ENCODE results near the gene NOTCH1.
"Not testable (repeated sequence)": the region's sequence is repeated elsewhere in the genome, so short reads cannot be mapped to it uniquely, and the experiment has no call there.

Gene NOTCH1

DNA sequence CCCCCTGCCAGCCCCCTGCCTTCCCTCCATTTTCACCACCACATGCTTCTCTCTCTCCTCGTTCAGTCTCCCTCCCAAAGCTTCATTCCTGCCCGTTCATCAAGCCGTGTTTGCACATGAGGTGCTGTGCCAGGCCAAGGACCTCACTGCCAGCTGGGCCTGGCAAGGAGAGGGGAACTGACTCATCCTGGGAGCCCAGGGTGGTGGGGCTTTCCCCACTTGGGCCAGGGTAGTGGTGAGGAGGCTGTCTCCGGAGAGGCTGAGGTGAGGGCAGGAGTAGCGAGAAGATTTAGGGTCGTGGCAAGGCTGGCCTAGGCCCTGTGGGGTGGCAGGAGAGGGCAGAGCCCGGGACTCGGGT is 30.4 kb upstream of the NOTCH1 start:
- Histone ChIP-seq H3K4me1 (ENCODE audit: control insufficient read depth in 1 of 2, insufficient read depth in 2 of 2, low read length in 2 of 2) (peaks cover 0 to 8% of the 10 kb centered on the region in 2 donors), H3K27ac (ENCODE audit: low read length) (no peak overlapping the region), H3K4me3 (ENCODE audit: low read depth in 1 of 2, low read length in 2 of 2) (no peak overlapping the region), H3K27me3 (ENCODE audit: low read depth, low read length) (no peaks in the 10 kb centered on the region), H3K36me3 (ENCODE audit: control insufficient read depth in 1 of 2, insufficient read depth in 2 of 2, low read length in 2 of 2) (no peaks in the 10 kb centered on the region), H3K9me3 (ENCODE audit: control insufficient read depth in 1 of 2, low read length in 2 of 2) (no peaks in the 10 kb centered on the region)

DNA sequence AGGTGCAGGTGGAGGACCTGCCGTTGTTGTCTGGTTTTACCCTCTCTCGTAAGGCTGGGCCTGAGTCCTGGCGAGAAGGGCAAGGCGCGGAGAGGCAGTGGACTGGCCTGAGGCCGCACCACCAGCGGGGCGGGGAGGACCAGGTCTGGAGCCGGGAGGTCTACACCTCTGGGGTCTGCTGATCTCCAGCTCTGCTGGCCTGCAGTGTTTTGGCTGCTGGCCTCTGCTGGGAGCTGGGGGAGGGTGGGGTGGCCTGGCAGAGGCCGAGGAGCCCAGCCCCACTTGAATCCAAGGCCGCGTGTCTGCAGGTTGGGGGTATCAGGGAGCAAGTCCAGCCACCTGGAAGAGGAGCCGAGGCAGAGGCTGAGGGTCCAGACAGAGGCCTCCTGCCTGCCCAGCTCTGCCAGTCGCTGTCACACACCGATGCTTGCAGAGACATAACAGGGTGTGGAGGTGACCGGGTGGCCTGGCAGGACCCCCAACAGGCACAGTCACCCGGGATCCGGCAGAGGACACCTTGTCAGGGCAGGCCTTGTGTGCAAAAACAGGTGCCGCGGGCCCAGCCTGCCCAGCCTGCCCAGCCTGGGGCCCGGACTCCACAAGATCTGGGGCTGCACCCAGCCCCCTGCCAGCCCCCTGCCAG is 29.9 kb upstream of the NOTCH1 start:
- Histone ChIP-seq H3K4me3 (ENCODE audit: low read depth in 1 of 2, low read length in 2 of 2) (no peak overlapping the region), H3K36me3 (ENCODE audit: control insufficient read depth in 1 of 2, insufficient read depth in 2 of 2, low read length in 2 of 2) (no peaks in the 10 kb centered on the region), H3K4me1 (ENCODE audit: control insufficient read depth in 1 of 2, insufficient read depth in 2 of 2, low read length in 2 of 2) (peaks cover 0 to 8% of the 10 kb centered on the region in 2 donors), H3K9me3 (ENCODE audit: control insufficient read depth in 1 of 2, low read length in 2 of 2) (no peaks in the 10 kb centered on the region), H3K27me3 (ENCODE audit: low read depth, low read length) (no peaks in the 10 kb centered on the region), H3K27ac (ENCODE audit: low read length) (no peak overlapping the region)

DNA sequence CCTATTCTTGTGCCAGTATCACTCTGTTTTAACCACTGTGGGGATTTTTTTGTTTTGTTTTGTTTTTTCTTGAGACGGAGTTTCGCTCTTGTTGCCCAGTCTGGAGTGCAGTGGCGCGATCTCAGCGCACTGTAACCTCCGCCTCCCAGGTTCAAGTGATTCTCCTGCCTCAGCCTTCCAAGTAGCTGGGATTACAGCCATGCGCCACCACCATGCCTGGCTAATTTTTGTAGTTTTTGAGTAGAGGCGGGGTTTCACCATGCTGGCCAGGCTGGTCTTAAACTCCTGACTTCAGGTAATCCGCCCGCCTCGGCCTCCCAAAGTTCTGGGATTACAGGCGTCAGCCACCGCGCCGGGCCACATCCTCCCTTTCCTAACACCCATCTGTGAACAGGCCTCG is 28.8 kb upstream of the NOTCH1 start:
- not testable (repeated sequence) for H3K4me3 ChIP-seq (ENCODE audit: low read depth in 1 of 2, low read length in 2 of 2); H3K27ac ChIP-seq (ENCODE audit: low read length); H3K36me3 ChIP-seq (ENCODE audit: control insufficient read depth in 1 of 2, insufficient read depth in 2 of 2, low read length in 2 of 2); H3K9me3 ChIP-seq (ENCODE audit: control insufficient read depth in 1 of 2, low read length in 2 of 2); H3K4me1 ChIP-seq (ENCODE audit: control insufficient read depth in 1 of 2, insufficient read depth in 2 of 2, low read length in 2 of 2); H3K27me3 ChIP-seq (ENCODE audit: low read depth, low read length)

DNA sequence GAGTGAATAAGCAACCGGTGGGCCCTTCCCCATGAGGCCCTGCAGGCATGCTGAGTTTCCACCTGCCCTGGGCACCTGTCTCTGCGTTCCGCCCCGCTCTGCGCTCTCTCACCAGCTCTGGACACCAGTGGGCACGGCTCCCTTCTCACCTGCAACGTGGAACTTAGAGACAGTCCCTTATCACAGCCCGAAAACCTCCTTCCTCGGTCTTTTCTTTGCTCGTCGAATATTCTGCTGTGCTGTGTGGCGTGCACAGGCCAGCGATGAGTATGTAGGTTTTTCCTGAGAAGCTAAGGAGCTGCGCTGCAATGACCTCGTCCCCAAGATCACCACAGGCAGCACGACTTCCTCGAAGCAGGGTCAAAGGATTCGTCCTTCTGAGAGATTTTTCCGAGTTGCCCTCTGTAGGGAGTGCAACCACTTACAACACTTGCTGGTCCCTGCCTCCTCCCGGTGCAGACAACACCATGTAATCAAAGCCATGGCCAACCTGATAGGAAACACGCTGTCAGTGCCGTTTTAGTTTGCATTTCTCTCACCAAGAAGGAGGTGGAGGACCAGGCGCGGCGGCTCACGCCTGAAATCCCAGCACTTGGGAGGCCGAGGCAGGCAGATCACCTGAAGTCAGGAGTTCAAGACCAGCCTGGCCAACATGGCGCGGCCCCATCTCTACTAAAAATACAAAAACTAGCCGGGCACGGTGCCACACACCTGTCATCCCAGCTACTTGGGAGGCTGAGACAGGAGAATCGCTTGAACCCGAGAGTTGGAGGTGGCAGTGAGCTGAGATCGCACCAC is 27.2 kb upstream of the NOTCH1 start:
- Histone ChIP-seq H3K36me3 (ENCODE audit: control insufficient read depth in 1 of 2, insufficient read depth in 2 of 2, low read length in 2 of 2) (no peaks in the 10 kb centered on the region), H3K27me3 (ENCODE audit: low read depth, low read length) (no peaks in the 10 kb centered on the region), H3K4me1 (ENCODE audit: control insufficient read depth in 1 of 2, insufficient read depth in 2 of 2, low read length in 2 of 2) (peaks cover 0 to 22% of the 10 kb centered on the region in 2 donors), H3K27ac (ENCODE audit: low read length) (no peak overlapping the region), H3K9me3 (ENCODE audit: control insufficient read depth in 1 of 2, low read length in 2 of 2) (no peaks in the 10 kb centered on the region), H3K4me3 (ENCODE audit: low read depth in 1 of 2, low read length in 2 of 2) (no peak overlapping the region)

DNA sequence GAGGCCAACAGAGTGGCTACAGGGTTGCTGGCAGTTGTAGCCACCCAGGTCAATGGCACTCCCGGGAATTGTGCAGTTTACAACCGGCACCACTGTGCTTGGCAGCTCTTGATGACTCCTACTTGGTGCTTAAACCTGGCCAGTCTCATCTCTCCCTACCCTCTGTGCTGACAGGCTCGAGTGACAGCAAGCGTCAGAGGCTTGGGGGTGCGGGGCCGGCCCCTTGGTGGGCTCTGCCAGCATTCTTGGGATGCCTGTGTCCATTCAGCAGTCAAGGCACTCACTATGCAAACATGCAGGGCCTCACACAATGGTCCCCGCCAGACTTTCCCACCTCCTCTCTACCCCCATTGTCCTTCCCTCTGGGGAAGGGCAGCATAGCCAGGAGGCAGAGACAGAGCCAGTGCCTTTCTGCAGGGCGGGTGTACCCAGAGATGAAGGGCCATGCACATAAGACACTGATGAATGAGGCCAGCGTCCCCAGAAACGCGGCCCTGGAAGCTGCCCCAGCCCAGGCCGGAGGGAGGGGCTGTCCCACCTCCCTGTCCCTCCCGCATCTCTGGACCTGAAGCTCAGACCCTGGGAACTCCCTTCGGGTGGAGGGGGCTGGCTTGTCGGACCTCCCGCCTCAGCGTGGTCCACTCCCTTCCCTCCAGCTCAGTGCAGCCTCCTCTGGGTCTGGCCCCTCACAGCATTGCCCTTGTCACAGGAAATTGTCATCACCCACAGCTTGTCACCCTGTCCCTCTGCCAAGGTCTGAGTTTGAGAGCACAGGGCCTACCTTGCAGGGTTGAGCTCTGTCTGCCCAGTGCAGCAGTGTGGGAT is 26.4 kb upstream of the NOTCH1 start:
- H3K36me3 ChIP-seq (ENCODE audit: control insufficient read depth in 1 of 2, insufficient read depth in 2 of 2, low read length in 2 of 2): no peaks in the 10 kb centered on the region
- no peaks in the 10 kb centered on the region for H3K9me3 ChIP-seq (ENCODE audit: control insufficient read depth in 1 of 2, low read length in 2 of 2)
- H3K27me3 ChIP-seq (ENCODE audit: low read depth, low read length): no peaks in the 10 kb centered on the region
- peaks cover 0 to 29% of the 10 kb centered on the region in 2 donors for H3K4me1 ChIP-seq (ENCODE audit: control insufficient read depth in 1 of 2, insufficient read depth in 2 of 2, low read length in 2 of 2)
- H3K27ac ChIP-seq (ENCODE audit: low read length): no peak overlapping the region
- no peak overlapping the region for H3K4me3 ChIP-seq (ENCODE audit: low read depth in 1 of 2, low read length in 2 of 2)

DNA sequence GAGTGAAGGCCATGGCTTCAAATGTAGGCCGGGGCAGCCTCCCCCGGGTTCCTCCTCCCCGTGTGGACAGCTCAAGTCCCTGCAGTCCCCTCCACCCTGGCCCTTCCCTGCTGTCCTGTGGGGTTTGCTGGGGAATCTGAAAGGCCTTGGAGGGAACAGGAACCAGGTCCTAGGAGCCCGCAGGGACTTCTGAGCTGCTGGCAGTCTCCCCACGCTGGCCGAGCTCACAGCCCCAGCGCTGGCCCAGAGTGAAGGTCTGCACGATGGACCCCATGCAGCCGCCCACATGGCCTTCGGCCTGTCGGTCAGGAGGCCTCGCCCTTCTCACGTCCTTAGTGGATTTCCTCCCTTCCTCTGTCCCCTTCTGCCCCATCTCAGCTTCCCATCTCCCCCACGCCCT is 25.7 kb upstream of the NOTCH1 start:
- Histone ChIP-seq H3K4me1 (ENCODE audit: control insufficient read depth in 1 of 2, insufficient read depth in 2 of 2, low read length in 2 of 2) (peaks cover 0 to 34% of the 10 kb centered on the region in 2 donors), H3K27ac (ENCODE audit: low read length) (no peak overlapping the region), H3K36me3 (ENCODE audit: control insufficient read depth in 1 of 2, insufficient read depth in 2 of 2, low read length in 2 of 2) (no peaks in the 10 kb centered on the region)

DNA sequence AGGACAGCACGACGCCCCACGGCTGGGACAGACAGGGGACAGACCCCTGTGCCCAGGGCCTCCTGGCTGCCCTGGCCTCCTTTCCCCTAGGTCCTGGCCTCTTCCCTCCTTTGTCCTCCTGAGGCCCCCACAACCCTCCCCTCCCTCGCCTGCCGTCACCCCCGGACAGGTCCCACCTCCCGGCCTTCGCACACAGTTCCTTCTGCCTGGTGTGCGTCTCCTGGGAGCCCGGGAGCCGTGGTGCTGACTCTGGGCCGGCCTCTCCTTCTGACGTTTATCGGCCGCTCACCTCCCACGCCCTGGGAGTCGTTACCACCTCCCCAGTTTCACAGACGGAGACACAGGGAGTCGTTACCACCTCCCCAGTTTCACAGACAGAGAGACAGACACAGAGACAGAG is 25.1 kb upstream of the NOTCH1 start:
- H3K27me3 ChIP-seq (ENCODE audit: low read depth, low read length): no peaks in the 10 kb centered on the region
- H3K4me3 ChIP-seq (ENCODE audit: low read depth in 1 of 2, low read length in 2 of 2): no peak overlapping the region
- no peaks in the 10 kb centered on the region for H3K9me3 ChIP-seq (ENCODE audit: control insufficient read depth in 1 of 2, low read length in 2 of 2)
- no peaks in the 10 kb centered on the region for H3K36me3 ChIP-seq (ENCODE audit: control insufficient read depth in 1 of 2, insufficient read depth in 2 of 2, low read length in 2 of 2)
- H3K27ac ChIP-seq (ENCODE audit: low read length): no peak overlapping the region
- peaks cover 0 to 40% of the 10 kb centered on the region in 2 donors for H3K4me1 ChIP-seq (ENCODE audit: control insufficient read depth in 1 of 2, insufficient read depth in 2 of 2, low read length in 2 of 2)

More for the DNA sequence above, 25.7 kb upstream of the NOTCH1 start:
- H3K27me3 ChIP-seq (ENCODE audit: low read depth, low read length): no peaks in the 10 kb centered on the region
- H3K9me3 ChIP-seq (ENCODE audit: control insufficient read depth in 1 of 2, low read length in 2 of 2): no peaks in the 10 kb centered on the region
- H3K4me3 ChIP-seq (ENCODE audit: low read depth in 1 of 2, low read length in 2 of 2): no peak overlapping the region

DNA sequence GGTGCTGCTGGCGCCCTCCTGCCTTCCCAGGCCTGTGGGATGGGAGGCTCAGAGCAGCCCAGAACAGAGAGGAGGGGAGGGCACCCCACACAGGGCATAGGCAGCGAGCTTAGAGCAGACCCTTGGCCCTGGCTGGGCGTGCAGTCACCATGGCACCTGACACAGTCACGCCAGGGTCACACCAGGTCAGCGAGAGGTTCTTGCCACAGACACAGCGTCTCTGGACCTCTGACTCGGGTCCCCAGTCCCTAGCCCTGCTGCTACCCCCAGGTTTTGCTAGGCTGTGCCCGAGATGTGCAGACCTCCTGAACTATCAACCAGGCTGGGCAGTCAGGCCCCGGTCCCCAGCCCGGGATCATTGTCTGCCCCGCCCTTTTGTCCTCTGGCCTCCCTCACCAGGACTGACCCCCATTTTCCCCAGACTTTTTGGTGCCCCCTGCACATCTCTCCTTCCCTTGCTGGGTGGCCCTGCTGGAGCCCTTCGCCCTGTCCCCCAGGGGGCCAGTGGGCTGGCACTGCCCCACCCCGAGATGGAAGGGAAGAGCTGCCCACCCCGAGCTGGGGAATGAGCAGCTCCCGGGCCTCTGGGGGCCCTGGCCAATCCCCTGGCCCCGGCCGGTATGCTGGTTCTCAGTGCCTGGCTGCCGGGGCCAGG is 24.5 kb upstream of the NOTCH1 start:
- no peaks in the 10 kb centered on the region for H3K9me3 ChIP-seq (ENCODE audit: control insufficient read depth in 1 of 2, low read length in 2 of 2)
- no peaks in the 10 kb centered on the region for H3K36me3 ChIP-seq (ENCODE audit: control insufficient read depth in 1 of 2, insufficient read depth in 2 of 2, low read length in 2 of 2)
- H3K27ac ChIP-seq (ENCODE audit: low read length): no peak overlapping the region
- H3K27me3 ChIP-seq (ENCODE audit: low read depth, low read length): no peaks in the 10 kb centered on the region
- peaks cover 4 to 46% of the 10 kb centered on the region in 2 donors for H3K4me1 ChIP-seq (ENCODE audit: control insufficient read depth in 1 of 2, insufficient read depth in 2 of 2, low read length in 2 of 2)
- H3K4me3 ChIP-seq (ENCODE audit: low read depth in 1 of 2, low read length in 2 of 2): no peak overlapping the region

DNA sequence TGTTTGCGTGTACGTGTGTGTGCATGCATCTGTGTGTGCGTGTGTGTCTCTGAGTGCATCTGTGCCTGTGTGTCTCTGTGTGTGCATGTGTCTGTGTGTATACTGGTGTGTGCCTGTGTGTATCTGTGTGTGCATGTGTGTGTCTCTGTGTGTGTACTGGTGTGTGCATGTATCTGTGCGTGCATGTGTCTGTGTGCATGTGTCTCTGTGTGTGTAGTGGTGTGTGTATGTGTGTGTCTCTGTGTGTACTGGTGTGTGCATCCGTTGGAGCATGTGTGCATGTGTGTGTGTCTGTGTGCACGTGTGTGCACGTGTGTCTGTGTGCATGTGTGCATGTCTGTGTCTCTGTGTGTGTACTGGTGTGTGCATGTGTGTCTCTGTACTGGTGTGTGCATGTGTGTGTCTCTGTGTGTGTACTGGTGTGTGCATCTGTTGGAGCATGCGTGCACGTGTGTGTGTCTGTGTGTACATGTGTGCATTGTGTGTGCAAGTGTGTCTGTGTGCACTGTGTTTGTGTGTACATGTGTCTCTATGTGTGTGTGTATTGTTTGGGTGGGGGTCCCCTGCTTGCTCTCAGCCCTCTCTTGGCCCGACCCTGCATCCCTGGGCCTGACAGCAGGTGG is 23.8 kb upstream of the NOTCH1 start:
- Histone ChIP-seq H3K36me3 (ENCODE audit: control insufficient read depth in 1 of 2, insufficient read depth in 2 of 2, low read length in 2 of 2) (no peaks in the 10 kb centered on the region), H3K9me3 (ENCODE audit: control insufficient read depth in 1 of 2, low read length in 2 of 2) (no peaks in the 10 kb centered on the region), H3K4me3 (ENCODE audit: low read depth in 1 of 2, low read length in 2 of 2) (no peak overlapping the region), H3K27ac (ENCODE audit: low read length) (no peak overlapping the region), H3K27me3 (ENCODE audit: low read depth, low read length) (no peaks in the 10 kb centered on the region), H3K4me1 (ENCODE audit: control insufficient read depth in 1 of 2, insufficient read depth in 2 of 2, low read length in 2 of 2) (peaks cover 4 to 53% of the 10 kb centered on the region in 2 donors)

DNA sequence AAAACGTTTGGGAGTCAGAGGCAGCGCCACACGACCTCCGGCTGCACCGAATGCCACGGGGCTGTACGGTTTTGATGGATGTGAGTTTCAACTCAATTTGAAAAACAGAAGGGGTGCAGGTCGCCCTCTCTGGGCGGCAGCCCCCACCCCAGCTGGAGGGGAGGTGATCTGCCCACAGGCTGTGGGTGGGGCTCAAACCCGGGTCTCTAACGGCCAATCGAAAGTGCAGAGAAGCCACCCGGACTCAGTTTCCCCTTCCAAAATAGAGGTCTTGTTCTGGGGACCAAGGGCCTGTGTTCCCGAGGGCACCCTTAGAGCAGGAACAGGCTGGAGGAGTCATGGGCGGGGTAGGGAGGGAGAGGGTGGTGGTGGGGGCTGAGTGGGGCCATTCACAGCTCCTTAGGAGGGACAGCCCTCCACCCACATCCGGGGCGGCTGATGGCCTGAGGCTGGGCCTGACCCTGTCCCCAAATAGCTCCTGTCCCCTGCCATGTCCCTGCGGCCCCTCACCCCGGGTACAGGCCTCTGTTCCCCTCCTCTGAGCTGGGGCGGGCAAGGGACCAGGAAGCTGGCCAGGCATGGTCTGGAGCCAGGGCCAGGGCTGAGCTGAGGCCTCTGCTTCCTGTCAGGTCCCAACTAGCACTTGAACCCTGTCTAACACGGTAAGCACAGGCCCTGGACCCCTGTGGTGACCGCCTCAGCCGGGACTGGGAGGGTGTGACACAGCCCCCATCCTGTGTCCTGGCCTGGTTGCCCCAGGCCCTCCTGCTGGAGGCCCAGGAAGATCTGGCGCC is 22.6 kb upstream of the NOTCH1 start:
- H3K4me1 ChIP-seq (ENCODE audit: control insufficient read depth in 1 of 2, insufficient read depth in 2 of 2, low read length in 2 of 2): peaks cover 4 to 64% of the 10 kb centered on the region in 2 donors
- H3K9me3 ChIP-seq (ENCODE audit: control insufficient read depth in 1 of 2, low read length in 2 of 2): no peaks in the 10 kb centered on the region
- H3K27ac ChIP-seq (ENCODE audit: low read length): no peak overlapping the region
- no peaks in the 10 kb centered on the region for H3K36me3 ChIP-seq (ENCODE audit: control insufficient read depth in 1 of 2, insufficient read depth in 2 of 2, low read length in 2 of 2)
- no peaks in the 10 kb centered on the region for H3K27me3 ChIP-seq (ENCODE audit: low read depth, low read length)
- no peak overlapping the region for H3K4me3 ChIP-seq (ENCODE audit: low read depth in 1 of 2, low read length in 2 of 2)
